GM23248 (cell line): ENCODE data around the gene ARHGEF12.

ENCODE experiments used
- EZH2 ChIP-seq: fragments of 200-600 bp; sonication (generic); IDR thresholded peaks from 2 replicates; pipeline ENCODE4 v1.6.1; 2018; ENCODE audit warnings: antibody characterized with exemption, mild to moderate bottlenecking; ENCODE audit not compliant: insufficient read depth, poor library complexity, severe bottlenecking
- EZH2phosphoT487 ChIP-seq: fragments of 200-600 bp; sonication (generic); IDR thresholded peaks from 2 replicates; pipeline ENCODE4 v1.6.1; 2018; ENCODE audit warnings: antibody characterized with exemption, moderate library complexity, mild to moderate bottlenecking, low read depth; ENCODE audit not compliant: insufficient read depth

- TF ChIP-seq EZH2 (no peak), EZH2phosphoT487 (no peak)
Measured at GRCh38 chr11:120305286-120305685, 30.9 kb upstream of the ARHGEF12 start.
